ENCODE data around the gene TMUB1.

The TMUB1 gene

GRCh38 chr7:151083824-151084160 is 499 bp upstream of the TMUB1 start:
- no peak overlapping the region for H2BK120ac ChIP-seq (ENCODE audit: insufficient read depth, low read length, poor library complexity)
- H3K4me2 ChIP-seq (ENCODE audit: low read length), result peak overlapping the region; percentile 84
- H3K14ac ChIP-seq (ENCODE audit: low read length), result peak overlapping the region; percentile 44
- no peak overlapping the region for H3K27ac ChIP-seq (ENCODE audit: low read depth, low read length)
- H3K9me3 ChIP-seq (ENCODE audit: insufficient read depth, low read depth, low read length), result no peaks in the 10 kb centered on the region
- H3K23ac ChIP-seq (ENCODE audit: low read length), result no peak overlapping the region
- peaks cover 36% of the 10 kb centered on the region for H3K79me1 ChIP-seq (ENCODE audit: low read length)
- peak overlapping the region; percentile 92 for H2AFZ ChIP-seq (ENCODE audit: insufficient read depth, low read length, poor library complexity)
- peak overlapping the region; percentile 81 for H4K8ac ChIP-seq (ENCODE audit: low read depth, low read length)
- no peak overlapping the region for H3K4ac ChIP-seq (ENCODE audit: low read depth, low read length)
- H3K79me2 ChIP-seq (ENCODE audit: control insufficient read depth, insufficient read depth, low read length, poor library complexity), result peaks cover 43% of the 10 kb centered on the region
- no CpG with 5 or more reads among the region's 3 CpGs for WGBS (ENCODE audit: extremely low coverage, insufficient coverage, insufficient read length)
- peak overlapping the region; percentile 90 for H4K91ac ChIP-seq (ENCODE audit: low read depth, low read length)
- peaks cover 7 to 13% of the 10 kb centered on the region in 2 experiments for H3K36me3 ChIP-seq (ENCODE audit: control insufficient read depth in 1 of 2, insufficient read depth in 2 of 2, low read length in 2 of 2)
- no peak for DNase-seq
- peaks cover 42 to 54% of the 10 kb centered on the region in 2 experiments for H3K4me1 ChIP-seq (ENCODE audit: control insufficient read depth in 1 of 2, insufficient read depth in 2 of 2, low read length in 2 of 2)
- peak overlapping the region; percentile 25 for H3K18ac ChIP-seq (ENCODE audit: low read length)
- peak overlapping the region; percentile 79 for H3K4me3 ChIP-seq (ENCODE audit: low read depth, low read length)
- H2BK12ac ChIP-seq (ENCODE audit: low read length), result peak overlapping the region; percentile 21
- peak overlapping the region; percentile 70 for H4K12ac ChIP-seq (ENCODE audit: low read depth, low read length)
- peak overlapping the region; percentile 4 for H2AK5ac ChIP-seq (ENCODE audit: low read length)
- no peak overlapping the region for H2BK5ac ChIP-seq (ENCODE audit: low read depth, low read length, poor library complexity)
- peak overlapping the region; percentile 30 for H3K9ac ChIP-seq (ENCODE audit: low read length)
- no peaks in the 10 kb centered on the region for H3K27me3 ChIP-seq (ENCODE audit: insufficient read depth, low read length)

GRCh38 chr7:151082141-151083070 is 887 bp downstream of the TMUB1 start:
- H3K79me1 ChIP-seq (ENCODE audit: low read length), result peaks cover 33% of the 10 kb centered on the region
- H3K79me2 ChIP-seq (ENCODE audit: control insufficient read depth, insufficient read depth, low read length, poor library complexity), result peaks cover 34% of the 10 kb centered on the region
- WGBS (ENCODE audit: extremely low coverage, insufficient coverage, insufficient read length), result no CpG with 5 or more reads among the region's 42 CpGs
- peak overlapping the region; percentile 86 for H3K27ac ChIP-seq (ENCODE audit: low read depth, low read length)
- peak overlapping the region; percentile 59 for H4K12ac ChIP-seq (ENCODE audit: low read depth, low read length)
- no peak for DNase-seq
- peak overlapping the region; percentile 10 for H4K8ac ChIP-seq (ENCODE audit: low read depth, low read length)
- H3K9ac ChIP-seq (ENCODE audit: low read length), result peak overlapping the region; percentile 82
- H3K4ac ChIP-seq (ENCODE audit: low read depth, low read length), result peak overlapping the region; percentile 80
- peaks cover 37 to 40% of the 10 kb centered on the region in 2 experiments for H3K4me1 ChIP-seq (ENCODE audit: control insufficient read depth in 1 of 2, insufficient read depth in 2 of 2, low read length in 2 of 2)
- peak overlapping the region; percentile 29 for H2BK12ac ChIP-seq (ENCODE audit: low read length)
- H3K14ac ChIP-seq (ENCODE audit: low read length), result peak overlapping the region; percentile 69
- peak overlapping the region; percentile 46 for H2BK120ac ChIP-seq (ENCODE audit: insufficient read depth, low read length, poor library complexity)
- H4K91ac ChIP-seq (ENCODE audit: low read depth, low read length), result peak overlapping the region; percentile 90
- H3K9me3 ChIP-seq (ENCODE audit: insufficient read depth, low read depth, low read length), result no peaks in the 10 kb centered on the region
- H3K4me2 ChIP-seq (ENCODE audit: low read length), result peak overlapping the region; percentile 84
- peak overlapping the region; percentile 8 for H2AFZ ChIP-seq (ENCODE audit: insufficient read depth, low read length, poor library complexity)
- H3K27me3 ChIP-seq (ENCODE audit: insufficient read depth, low read length), result no peaks in the 10 kb centered on the region
- H3K4me3 ChIP-seq (ENCODE audit: low read depth, low read length), result peak overlapping the region; percentile 79
- H2AK5ac ChIP-seq (ENCODE audit: low read length), result peak overlapping the region; percentile 16
- peak overlapping the region; percentile 86 for H2BK5ac ChIP-seq (ENCODE audit: low read depth, low read length, poor library complexity)
- peak overlapping the region; percentile 2 for H3K18ac ChIP-seq (ENCODE audit: low read length)
- peaks cover 7 to 14% of the 10 kb centered on the region in 2 experiments for H3K36me3 ChIP-seq (ENCODE audit: control insufficient read depth in 1 of 2, insufficient read depth in 2 of 2, low read length in 2 of 2)
- H3K23ac ChIP-seq (ENCODE audit: low read length), result no peak overlapping the region

GRCh38 chr7:151081170-151082101 is 1.9 kb downstream of the TMUB1 start:
- H4K12ac ChIP-seq (ENCODE audit: low read depth, low read length), result peak overlapping the region; percentile 68
- H3K18ac ChIP-seq (ENCODE audit: low read length), result peak overlapping the region; percentile 67
- peak overlapping the region; percentile 21 for H3K4me3 ChIP-seq (ENCODE audit: low read depth, low read length)
- WGBS (ENCODE audit: extremely low coverage, insufficient coverage, insufficient read length), result no CpG with 5 or more reads among the region's 64 CpGs
- peak overlapping the region; percentile 16 for H2AK5ac ChIP-seq (ENCODE audit: low read length)
- H2BK12ac ChIP-seq (ENCODE audit: low read length), result no peak overlapping the region
- peak overlapping the region; percentile 90 for H4K91ac ChIP-seq (ENCODE audit: low read depth, low read length)
- peaks cover 39 to 48% of the 10 kb centered on the region in 2 experiments for H3K4me1 ChIP-seq (ENCODE audit: control insufficient read depth in 1 of 2, insufficient read depth in 2 of 2, low read length in 2 of 2)
- H3K36me3 ChIP-seq (ENCODE audit: control insufficient read depth in 1 of 2, insufficient read depth in 2 of 2, low read length in 2 of 2), result peaks cover 13 to 24% of the 10 kb centered on the region in 2 experiments
- H3K27me3 ChIP-seq (ENCODE audit: insufficient read depth, low read length), result no peaks in the 10 kb centered on the region
- H3K27ac ChIP-seq (ENCODE audit: low read depth, low read length), result peak overlapping the region; percentile 86
- peaks cover 28% of the 10 kb centered on the region for H3K79me2 ChIP-seq (ENCODE audit: control insufficient read depth, insufficient read depth, low read length, poor library complexity)
- H2AFZ ChIP-seq (ENCODE audit: insufficient read depth, low read length, poor library complexity), result no peak overlapping the region
- peak overlapping the region; percentile 84 for H3K4me2 ChIP-seq (ENCODE audit: low read length)
- H3K9me3 ChIP-seq (ENCODE audit: insufficient read depth, low read depth, low read length), result no peaks in the 10 kb centered on the region
- H4K8ac ChIP-seq (ENCODE audit: low read depth, low read length), result peak overlapping the region; percentile 88
- no peak overlapping the region for H3K23ac ChIP-seq (ENCODE audit: low read length)
- peak overlapping the region; percentile 74 for H3K9ac ChIP-seq (ENCODE audit: low read length)
- peak overlapping the region; percentile 85 for H2BK5ac ChIP-seq (ENCODE audit: low read depth, low read length, poor library complexity)
- H2BK120ac ChIP-seq (ENCODE audit: insufficient read depth, low read length, poor library complexity), result peak overlapping the region; percentile 44
- no peak for DNase-seq
- H3K4ac ChIP-seq (ENCODE audit: low read depth, low read length), result peak overlapping the region; percentile 57
- peak overlapping the region; percentile 55 for H3K14ac ChIP-seq (ENCODE audit: low read length)
- peaks cover 28% of the 10 kb centered on the region for H3K79me1 ChIP-seq (ENCODE audit: low read length)
